T-helper 1 cell treated with Interleukin-12 subunit alpha and Interleukin-12 subunit beta and Interleukin-4 antibody, amounts not matched to agents 30 ng/mL and 1 ng/mL, for 36 hours (primary cell): ENCODE measurements around the gene ZNF423. TPM values are rescaled to one million over a fixed set of nuclear protein-coding genes. Genes with fewer than 3 reads are reported as not detected.
"Not testable (repeated sequence)": the region's sequence is repeated elsewhere in the genome, so short reads cannot be mapped to it uniquely, and the experiment has no call there.

Experiments used
- intact Hi-C: fragments of 100-400 bp; cut with micrococcal nuclease; formaldehyde crosslinking; loops from one replicate; pipeline ENCODE4 v1.15.1; 2024
- total RNA-seq: library from RNA; stranded (reverse); gene quantifications from 2 replicates; pipeline ENCODE4 v1.2.3, GENCODE V29; 2022

ZNF423 gene
- total RNA-seq, 1 donor from 2014 or later: not detected

- intact Hi-C loops: no loop called here
Observed at GRCh38 chr16:49523435-49524159, 332.3 kb downstream of the ZNF423 start.

- intact Hi-C loops: no loop called here
Observed at GRCh38 chr16:49521734-49522325, 334.1 kb downstream of the ZNF423 start.

GRCh38 chr16:49520492-49521038, 335.3 kb downstream of the ZNF423 start:
- intact Hi-C loops: no loop called here

GRCh38 chr16:49519741-49520140, 336.2 kb downstream of the ZNF423 start:
- intact Hi-C loops: no loop called here

- intact Hi-C loops: no loop called here
Observed at GRCh38 chr16:49519008-49519656, 336.8 kb downstream of the ZNF423 start.

GRCh38 chr16:49516382-49517036, 339.4 kb downstream of the ZNF423 start:
- intact Hi-C loops: no loop called here

- intact Hi-C loops: no loop called here
Observed at GRCh38 chr16:49515861-49516260, 340.1 kb downstream of the ZNF423 start.

GRCh38 chr16:49515016-49515565, 340.8 kb downstream of the ZNF423 start:
- intact Hi-C loops: no loop called here

GRCh38 chr16:49514073-49514980, 341.6 kb downstream of the ZNF423 start:
- intact Hi-C loops: no loop called here

- intact Hi-C loops: no loop called here
Observed at GRCh38 chr16:49513040-49513439, 342.9 kb downstream of the ZNF423 start.

GRCh38 chr16:49510654-49511305, 345.1 kb downstream of the ZNF423 start:
- intact Hi-C loops: no loop called here

- intact Hi-C loops: no loop called here
Observed at GRCh38 chr16:49510141-49510540, 345.8 kb downstream of the ZNF423 start.

- intact Hi-C loops: not testable (repeated sequence)
Observed at GRCh38 chr16:49506058-49507013, 349.6 kb downstream of the ZNF423 start.

- intact Hi-C loops: no loop called here
Observed at GRCh38 chr16:49505556-49505955, 350.4 kb downstream of the ZNF423 start.

GRCh38 chr16:49504626-49505025, 351.3 kb downstream of the ZNF423 start:
- intact Hi-C loops: no loop called here

- intact Hi-C loops: no loop called here
Observed at GRCh38 chr16:49504023-49504364, 351.9 kb downstream of the ZNF423 start.

- intact Hi-C loops: no loop called here
Observed at GRCh38 chr16:49503256-49504022, 352.5 kb downstream of the ZNF423 start.
